HG02840 (cell line): ENCODE data around the gene TRAPPC2L.

Source experiments
- ATAC-seq: cut with Tn5 transposase; IDR thresholded peaks from one replicate; pipeline ENCODE4 v1.9.1; 2021; ENCODE audit warnings: mild to moderate bottlenecking, moderate library complexity, moderate number of reproducible peaks; ENCODE audit not compliant: unreplicated experiment, low FRiP score

The TRAPPC2L gene

DNA sequence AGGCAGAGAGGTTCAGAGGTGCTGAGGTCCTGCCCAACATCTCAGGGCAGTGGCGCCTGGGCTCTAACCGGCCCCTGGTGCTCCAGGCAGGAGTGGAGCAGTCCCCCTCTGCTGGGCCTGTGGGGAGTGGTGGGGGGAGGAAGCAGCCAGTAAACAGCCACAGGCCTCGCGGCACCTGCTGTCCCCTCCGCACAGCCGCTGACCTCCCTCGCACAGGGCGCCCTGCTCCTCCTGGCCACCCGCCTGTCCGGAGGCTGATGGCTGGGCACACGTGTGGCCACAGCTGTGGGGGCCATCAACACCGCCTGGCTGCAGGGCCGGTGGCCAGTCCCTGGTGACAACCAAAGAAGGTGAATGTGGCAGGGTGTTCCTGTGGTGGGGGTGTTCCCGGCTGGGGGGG lies 46.3 kb downstream of the TRAPPC2L start:
- ATAC-seq: no peak

DNA sequence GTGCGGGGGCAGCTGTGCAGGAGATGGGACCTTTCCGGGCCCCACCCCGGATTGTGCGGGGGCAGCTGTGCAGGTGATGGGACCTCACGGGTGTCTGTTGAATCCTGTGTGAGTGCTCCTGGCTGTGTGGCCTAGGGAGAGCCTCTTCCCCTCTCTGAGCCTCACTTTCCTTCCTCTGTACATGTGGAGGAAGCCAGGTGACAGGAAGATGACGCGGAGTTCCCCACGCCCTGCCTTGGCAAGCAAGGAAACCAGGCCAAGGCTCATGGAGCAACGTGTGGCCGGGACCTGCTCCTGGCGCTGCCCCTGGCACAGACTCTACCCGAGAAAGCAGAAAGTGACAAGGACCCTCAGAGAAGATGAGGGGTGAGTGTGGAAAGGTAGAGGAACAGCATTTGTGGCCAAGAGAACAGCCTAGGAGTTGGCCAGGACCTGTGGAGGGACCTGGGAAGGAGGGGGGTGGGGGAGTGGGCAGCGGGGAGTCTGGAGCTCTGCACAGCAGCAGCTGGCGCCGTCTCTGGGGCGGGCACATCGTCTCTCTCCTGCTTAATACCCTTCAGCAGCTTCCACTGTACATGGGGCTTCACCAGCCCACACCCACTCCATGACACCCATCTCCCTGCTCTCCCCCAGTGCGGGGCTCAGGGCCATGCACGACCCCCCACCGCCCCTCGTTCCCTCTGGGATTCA lies 47.9 kb downstream of the TRAPPC2L start:
- no peak for ATAC-seq

DNA sequence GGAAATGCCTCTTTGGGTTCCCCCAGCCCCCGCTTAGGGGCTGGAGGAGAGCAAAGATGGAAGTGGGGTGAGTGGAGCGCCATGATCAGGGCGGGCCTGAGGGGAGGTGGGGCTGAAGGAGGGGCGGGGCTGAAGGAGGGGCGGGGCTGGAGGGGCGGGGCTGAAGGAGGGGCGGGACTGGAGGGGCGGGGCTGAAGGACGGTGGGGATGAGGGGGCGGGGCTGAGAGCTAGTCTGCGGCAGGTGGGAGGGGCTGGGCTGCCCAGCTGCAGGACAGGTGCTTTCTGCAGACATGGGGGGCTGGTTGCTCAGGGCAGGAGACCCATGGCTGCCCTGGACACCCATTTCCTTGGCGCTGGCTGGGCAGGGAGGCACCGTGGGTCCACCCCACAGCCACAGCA lies 48.6 kb downstream of the TRAPPC2L start:
- no peak for ATAC-seq

DNA sequence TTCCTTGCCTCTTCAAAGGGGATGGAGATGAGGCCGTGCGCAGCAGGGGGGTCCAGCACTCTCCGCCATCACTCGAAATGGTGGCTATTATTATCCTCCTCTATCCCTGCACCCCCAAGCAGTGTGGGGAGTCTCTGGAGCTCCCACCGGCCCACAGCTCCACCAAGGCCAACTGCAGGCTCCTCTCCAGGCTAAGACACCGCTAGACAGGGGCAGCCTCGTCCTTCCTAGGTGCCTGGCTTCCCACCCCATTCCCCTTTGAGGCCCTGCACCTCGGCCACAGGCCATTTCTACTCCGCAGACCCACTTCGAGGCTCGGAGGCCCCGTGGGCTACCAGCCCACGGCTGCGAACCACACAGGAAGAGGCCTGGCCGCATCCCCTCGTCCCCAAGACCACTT lies 49.1 kb downstream of the TRAPPC2L start:
- no peak for ATAC-seq

DNA sequence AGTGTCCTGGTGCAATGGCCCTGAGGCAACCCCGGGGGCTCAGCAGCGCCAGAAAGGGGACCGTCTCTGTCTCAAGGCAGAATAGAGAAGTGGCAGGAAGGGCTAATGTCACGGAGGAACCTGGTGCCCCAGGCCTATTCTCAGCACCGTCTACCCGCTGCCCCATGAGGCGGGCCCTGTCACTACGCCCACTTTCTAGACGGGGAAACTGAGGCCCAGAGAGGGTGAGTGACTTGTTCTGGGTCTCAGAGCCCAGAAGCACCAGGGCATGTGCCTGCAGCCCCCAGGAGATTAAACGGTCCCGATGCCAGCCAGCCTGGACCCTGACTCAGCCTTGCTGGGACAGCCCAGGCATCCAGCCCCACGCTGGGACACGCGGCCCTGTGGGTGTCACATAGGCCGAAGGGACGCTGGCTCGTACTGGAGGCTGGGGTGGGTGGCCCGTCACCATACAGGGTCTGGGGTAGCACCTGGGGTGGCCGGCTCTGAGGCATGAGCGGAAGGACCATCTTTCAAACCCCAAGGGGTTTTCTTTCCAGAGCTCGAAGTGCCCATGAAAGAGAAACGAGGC lies 49.7 kb downstream of the TRAPPC2L start:
- no peak for ATAC-seq

DNA sequence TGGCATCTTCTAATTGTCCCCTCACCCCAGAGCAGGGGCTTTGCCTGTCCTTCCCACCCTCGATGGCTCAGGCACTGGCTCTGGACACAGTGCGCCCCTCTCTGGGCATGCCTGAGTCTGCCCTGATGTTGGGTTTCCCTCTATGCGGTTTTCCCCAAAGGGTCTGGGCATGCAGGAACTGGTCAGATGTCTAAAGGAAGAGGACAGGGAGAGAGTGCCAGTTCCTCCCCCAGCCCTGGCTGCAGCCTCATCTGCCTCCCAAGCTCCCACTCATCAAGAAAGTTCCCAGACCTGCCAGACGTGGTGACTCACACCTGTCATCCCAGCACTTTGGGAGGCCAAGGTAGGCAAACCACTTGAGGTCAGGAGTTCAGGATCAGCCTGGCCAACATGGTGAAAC lies 50.8 kb downstream of the TRAPPC2L start:
- ATAC-seq: no peak

DNA sequence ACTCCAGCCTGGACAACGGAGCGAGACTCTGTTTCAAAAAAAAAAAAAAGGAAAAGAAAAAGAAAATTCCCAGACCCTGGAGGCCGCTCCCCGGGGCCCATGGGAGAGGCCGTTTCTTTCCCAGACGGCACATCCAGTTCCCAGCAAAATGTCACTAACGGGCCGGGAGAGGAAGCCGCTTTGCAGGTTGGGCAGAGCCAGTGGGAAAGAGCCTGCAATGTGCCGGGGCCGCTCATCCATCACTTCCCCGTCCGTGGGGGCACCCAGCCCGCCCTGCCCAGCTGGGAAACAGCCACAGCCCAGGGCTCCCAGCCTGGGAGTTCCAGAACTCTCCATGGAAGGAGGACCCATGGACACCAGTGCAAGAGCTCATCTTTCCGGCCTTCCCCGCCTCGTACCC lies 51.4 kb downstream of the TRAPPC2L start:
- no peak for ATAC-seq

DNA sequence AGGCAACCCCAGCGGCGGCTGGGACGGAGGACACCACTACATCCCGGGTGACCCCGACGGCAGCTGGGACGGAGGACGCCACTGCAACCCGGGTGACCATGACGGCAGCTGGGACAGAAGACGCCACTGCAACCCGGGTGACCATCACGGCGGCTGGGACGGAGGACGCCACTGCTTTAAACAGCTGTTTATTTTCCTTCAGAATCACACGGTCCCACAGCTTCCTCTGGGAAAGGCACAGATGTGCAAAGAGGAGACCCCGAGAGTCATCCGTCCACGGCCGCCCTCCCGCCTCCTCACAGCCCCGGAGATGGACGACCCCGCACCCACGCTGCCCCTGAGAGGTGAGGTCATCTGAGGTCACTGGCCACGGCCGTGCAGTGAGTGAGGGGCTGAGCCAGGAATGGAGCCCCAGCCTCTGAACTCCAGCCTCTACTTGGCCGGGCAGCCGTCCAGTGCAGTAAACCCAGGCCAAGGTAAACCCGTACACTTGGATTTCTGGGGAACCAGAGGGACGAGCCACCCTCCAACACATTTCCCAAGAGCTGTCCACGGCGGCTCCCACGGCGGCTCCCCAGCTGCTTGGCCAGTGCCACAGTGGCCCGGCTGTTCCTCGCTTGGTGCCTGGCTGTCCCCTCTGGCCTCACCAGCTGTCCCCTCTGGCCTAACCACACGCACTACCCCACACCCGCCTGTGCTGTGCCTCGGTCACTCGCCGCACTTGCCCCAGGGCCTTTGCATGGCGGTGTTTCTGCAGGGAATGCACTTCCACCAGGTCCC lies 52.7 kb downstream of the TRAPPC2L start:
- no peak for ATAC-seq

DNA sequence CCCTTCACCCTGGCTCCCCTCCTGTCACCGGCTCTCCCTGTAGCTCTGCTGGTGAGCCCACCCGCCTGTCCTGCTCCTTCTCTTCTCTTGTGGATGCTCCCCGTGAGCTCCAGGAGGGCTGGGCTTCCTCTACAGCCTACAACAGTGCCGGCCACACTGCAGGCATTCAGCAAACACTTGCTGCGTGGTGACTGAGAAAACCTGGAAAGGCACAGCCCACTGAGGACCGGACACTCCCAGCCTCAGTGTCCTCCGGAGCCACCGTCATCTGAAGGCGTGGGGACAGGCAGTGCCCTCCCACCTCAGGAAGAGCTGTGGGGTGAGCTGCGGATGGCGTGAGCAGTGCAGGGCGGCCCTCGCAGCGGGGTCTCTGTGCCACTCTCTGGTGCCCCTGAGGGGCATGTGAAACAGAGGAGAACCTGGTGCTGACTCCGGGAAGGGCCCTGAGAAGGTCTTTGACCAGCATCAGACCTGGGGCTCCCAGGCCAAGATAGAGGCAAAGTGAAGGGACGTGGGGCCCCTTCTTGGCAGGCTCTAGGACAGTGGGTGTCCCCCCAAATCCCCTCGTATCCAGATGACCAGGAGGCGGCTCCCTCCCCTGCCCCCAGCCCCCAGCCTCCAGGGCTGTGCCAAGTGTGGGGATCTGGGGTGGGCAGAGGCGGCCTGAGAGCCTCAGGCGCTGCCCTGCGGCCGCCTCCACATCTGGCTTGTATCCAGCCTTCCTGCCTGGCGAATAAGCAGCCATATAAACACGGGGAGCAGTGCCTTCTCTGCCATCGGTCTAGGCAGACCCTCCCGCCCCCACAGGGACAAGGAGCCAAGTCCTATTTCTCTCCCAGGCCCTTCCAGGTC lies 53.6 kb downstream of the TRAPPC2L start:
- no peak for ATAC-seq

DNA sequence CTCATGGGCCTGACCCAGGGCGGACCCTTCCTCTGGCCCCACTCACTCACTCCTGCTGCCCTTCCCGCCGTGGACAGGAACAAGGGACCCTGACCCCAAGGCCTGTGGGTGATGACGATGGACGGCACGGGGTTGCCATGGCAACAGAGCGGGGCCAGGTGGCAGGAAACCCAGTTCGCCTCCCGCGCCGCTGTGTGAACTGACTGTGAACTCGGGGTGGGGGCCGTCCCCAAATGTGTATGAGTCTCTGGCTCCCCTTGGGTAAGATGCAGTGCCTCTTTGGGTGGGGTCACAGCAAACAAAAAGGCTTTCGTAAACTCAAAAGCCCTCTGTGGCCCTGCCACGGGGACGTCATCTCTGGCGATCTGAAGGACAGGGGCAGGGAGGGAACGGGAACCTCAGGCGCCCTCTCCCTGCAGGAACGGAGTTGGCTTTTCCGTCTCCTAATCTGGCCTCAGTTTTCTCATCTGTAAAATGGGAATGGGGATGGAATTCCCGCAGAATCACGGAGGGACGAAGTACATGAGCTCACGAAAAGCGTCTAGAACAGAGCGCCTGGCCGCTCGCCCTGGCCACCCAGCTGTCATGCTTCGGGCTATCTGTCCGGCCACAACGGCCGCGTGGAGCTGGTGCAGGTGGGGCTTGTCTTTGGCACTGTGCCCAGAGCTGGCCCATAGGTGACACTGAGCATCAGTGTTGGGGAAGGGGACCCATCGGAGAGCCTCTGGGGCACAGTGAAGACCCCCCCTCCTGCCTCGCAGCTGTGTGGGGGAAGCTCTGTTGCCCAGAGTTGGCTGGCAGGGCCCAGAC lies 54.4 kb downstream of the TRAPPC2L start:
- no peak for ATAC-seq

DNA sequence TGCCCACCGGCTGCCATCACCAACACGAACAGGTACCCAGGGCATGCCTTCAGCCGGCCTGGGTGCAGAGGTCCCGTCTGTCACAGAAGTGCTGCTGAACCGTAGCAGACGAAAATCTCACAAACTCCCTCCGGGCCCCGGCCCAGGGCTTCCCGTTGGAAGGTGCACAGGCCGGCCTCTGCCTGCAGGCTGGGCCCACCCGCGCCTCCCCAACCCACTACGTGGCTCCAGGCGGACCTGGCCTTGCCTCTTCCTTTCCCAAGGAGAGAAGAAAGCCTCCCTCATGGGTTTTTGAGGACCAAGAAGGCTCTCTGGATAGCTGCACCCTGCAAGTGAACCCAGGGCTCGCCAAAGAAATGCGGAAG lies 55.0 kb downstream of the TRAPPC2L start:
- ATAC-seq: no peak
